Upper lobe of right lung (tissue), 1 donor: ENCODE results near the gene GPR143. TPM values are rescaled to one million over a fixed set of nuclear protein-coding genes. Genes with fewer than 3 reads are reported as not detected.
A peak's percentile ranks its signal among the peaks of the same experiment; 100 is the strongest.

Experiments used
- ATAC-seq: fragments of 200-7000 bp; cut with Tn5 transposase; one replicate; pipeline ENCODE4 v1.9.1; 2020; ENCODE audit warnings: mild to moderate bottlenecking, moderate library complexity
- DNase-seq: peaks from one replicate; pipeline ENCODE4 v3.0.0-alpha.2; 2020
- H3K27ac ChIP-seq: fragments of 200-600 bp; one replicate; pipeline ENCODE4 v1.8.0; 2022
- H3K27me3 ChIP-seq: fragments of 200-600 bp; one replicate; pipeline ENCODE4 v1.8.0; 2022; ENCODE audit warnings: mild to moderate bottlenecking
- H3K36me3 ChIP-seq: fragments of 200-600 bp; one replicate; pipeline ENCODE4 v1.8.0; 2022
- H3K4me1 ChIP-seq: fragments of 200-600 bp; one replicate; pipeline ENCODE4 v1.8.0; 2022
- H3K4me3 ChIP-seq: fragments of 200-600 bp; one replicate; pipeline ENCODE4 v1.8.0; 2022; ENCODE audit warnings: mild to moderate bottlenecking
- H3K9me3 ChIP-seq: fragments of 200-600 bp; one replicate; pipeline ENCODE4 v1.8.0; 2022
- CTCF ChIP-seq: fragments of 200-600 bp; IDR thresholded peaks from one replicate; pipeline ENCODE4 v1.8.0; 2022; ENCODE audit warnings: antibody characterized with exemption
- intact Hi-C: fragments of 100-400 bp; cut with DNase I; formaldehyde crosslinking; loops from one replicate; pipeline ENCODE4 v1.11.0; 2022
- total RNA-seq: library from RNA; stranded (reverse); fragmentation: NEBNext Ultra II Directional; extraction: Animal tissue kit (Norgen Biotek cat#: 25700); gene quantifications from one replicate; pipeline ENCODE4 v1.2.1, GENCODE V29; 2021
- donor health status: DM: no; HTN: yes; CAD: no; lungs with severe emphysema.

Gene GPR143
- total RNA-seq, 1 donor from 2014 or later = 1.6 TPM

DNA sequence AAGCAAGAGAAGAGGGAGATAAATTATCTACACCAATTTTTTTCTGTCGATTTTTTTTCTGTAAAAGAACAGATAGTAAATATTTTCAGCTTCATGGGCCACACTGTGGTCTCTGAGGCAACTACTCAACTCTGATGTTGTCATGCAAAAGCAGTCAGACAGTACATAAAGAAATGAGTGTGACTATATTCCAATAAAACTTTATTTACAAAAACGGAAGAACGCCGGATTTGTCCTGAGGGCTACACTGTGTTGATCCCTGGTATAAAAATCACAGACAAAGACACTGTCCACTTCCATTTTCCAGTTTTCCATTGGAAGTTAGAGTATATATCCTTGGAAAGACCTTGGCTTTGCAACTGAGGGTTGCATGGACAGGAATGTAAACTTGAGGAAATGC lies 18.0 kb downstream of the GPR143 start:
- intact Hi-C loops = no loop called here
- Histone ChIP-seq H3K9me3 (no peaks in the 10 kb centered on the region), H3K4me3 (no peak overlapping the region), H3K4me1 (no peaks in the 10 kb centered on the region), H3K27ac (no peak overlapping the region), H3K27me3 (no peaks in the 10 kb centered on the region), H3K36me3 (no peaks in the 10 kb centered on the region)
- no peak for ATAC-seq
- no peak for TF ChIP-seq CTCF
- DNase-seq = no peak

DNA sequence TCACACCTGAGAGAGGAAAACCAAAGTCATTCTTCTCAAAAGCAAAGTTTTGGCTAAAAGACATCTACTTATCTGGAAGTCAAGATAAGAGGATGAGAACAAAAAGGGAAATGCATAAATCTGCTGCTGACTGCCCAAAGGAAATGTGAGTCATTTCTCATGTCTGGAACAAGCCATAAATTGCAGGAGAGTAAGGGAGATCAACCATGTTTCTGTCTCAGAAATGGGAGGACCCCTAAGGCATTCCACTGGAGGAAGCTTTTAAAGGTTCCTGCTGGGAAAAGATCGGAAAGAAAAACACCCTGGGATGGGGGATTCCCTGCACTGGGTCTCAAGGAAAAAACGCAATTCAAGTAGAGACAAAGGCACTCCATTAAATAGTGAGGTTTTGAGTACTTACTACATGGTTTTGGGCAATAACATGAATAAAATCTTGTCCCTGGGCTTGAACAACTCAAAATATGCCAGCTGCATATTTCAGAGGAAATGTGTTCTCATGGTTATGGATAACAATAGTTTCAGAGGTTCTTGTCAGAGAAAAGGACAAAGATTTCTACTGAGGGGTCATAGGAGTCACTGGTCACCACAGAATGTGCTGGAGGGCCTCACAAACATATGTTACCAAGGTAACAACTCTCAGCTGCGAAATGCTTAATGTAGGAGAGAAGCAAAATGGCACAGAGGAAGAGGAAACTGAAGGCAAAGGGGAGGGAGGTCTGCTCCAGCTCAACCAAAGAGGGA lies 19.3 kb downstream of the GPR143 start:
- Histone ChIP-seq H3K27ac (peak overlapping the region; percentile 24), H3K9me3 (no peaks in the 10 kb centered on the region), H3K36me3 (no peaks in the 10 kb centered on the region), H3K4me1 (no peaks in the 10 kb centered on the region), H3K27me3 (no peaks in the 10 kb centered on the region), H3K4me3 (no peak overlapping the region)
- no peak for TF ChIP-seq CTCF
- DNase-seq (no peak), ATAC-seq (no peak)
- intact Hi-C loops = no loop called here

DNA sequence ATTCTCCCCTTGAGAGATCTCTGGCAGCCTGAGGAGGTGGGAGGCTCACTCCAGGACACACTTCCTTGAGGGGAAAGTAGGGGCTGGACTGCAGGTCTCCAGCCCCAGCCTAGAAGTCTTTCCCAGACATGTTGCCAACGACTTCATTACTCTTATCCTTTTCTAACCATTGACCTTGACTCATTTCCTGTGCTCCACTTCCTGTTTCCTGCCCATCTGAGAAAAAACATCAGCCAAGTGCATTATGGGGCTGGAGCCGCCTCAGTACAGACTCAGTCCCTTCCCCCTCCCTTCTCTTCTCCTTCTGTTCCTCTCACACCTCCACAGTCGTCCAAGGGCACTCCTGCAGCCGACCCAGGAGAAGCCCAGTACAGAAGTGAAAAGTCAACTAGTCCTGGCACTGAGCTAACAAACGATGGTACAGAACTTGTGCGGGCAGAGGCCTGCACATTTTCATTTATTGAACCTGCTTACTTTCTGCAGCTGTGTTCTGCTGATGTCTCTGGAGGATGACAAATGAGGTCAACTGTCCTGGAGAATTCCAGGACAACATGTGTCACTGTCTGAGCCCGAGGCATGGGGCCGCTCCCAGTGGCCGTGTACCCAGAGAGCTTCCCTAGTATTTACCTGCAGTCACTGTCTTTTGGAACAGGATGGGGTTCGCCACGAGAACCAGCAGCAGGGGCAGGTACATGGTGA lies 20.1 kb downstream of the GPR143 start:
- peak; percentile 45 for ATAC-seq
- Histone ChIP-seq H3K27ac (peak overlapping the region; percentile 24), H3K4me1 (no peaks in the 10 kb centered on the region), H3K9me3 (no peaks in the 10 kb centered on the region), H3K27me3 (no peaks in the 10 kb centered on the region), H3K36me3 (no peaks in the 10 kb centered on the region), H3K4me3 (no peak overlapping the region)
- intact Hi-C loops = no loop called here
- TF ChIP-seq CTCF = no peak
- DNase-seq = no peak

DNA sequence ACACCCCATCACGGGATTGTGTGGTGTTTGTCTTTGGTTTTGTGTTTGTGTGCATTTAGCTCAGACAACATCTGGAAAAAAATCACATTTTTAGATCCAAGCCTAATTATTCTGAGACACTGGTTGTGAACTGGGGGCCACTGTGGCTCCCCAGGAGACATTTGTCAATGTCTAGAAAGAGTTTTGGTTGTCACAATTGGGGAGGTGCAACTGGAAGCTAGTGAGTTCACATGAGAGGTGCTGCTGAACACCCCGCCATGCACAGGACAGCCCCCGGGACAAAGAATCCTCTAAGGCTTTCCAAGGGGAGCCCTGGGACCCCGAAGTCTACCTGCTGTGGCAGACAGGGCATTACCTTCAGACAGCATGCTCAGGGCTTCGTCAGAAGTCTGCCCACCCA lies 26.5 kb downstream of the GPR143 start:
- no peaks in the 10 kb centered on the region for H3K4me1 ChIP-seq
- H3K27me3 ChIP-seq = no peaks in the 10 kb centered on the region
- DNase-seq (no peak), ATAC-seq (no peak)
- H3K4me3 ChIP-seq = no peak overlapping the region
- intact Hi-C loops = no loop called here
- H3K36me3 ChIP-seq = no peaks in the 10 kb centered on the region
- no peaks in the 10 kb centered on the region for H3K9me3 ChIP-seq
- no peak for TF ChIP-seq CTCF
- no peak overlapping the region for H3K27ac ChIP-seq

DNA sequence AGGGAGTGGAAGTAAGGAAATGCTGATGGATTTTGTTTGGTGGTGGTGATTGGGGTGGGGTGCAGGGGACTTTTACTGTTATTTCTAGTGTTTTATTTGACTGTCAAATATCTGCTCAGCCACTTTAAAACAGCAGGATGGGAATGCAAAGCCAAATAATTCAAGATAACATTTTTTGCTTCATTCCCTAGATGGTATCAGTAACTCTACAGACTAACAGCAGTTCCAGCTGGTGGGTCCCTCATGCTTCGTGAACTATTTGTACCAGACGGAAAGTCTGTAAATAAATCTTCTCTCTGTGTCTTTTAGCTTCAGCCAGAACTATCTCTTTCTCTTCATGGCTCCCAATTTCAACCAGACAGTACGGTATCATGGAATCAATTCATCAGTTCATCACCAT lies 27.5 kb downstream of the GPR143 start:
- no peak for TF ChIP-seq CTCF
- Histone ChIP-seq H3K27ac (no peak overlapping the region), H3K36me3 (no peaks in the 10 kb centered on the region), H3K27me3 (no peaks in the 10 kb centered on the region), H3K4me1 (no peaks in the 10 kb centered on the region), H3K9me3 (no peaks in the 10 kb centered on the region), H3K4me3 (no peak overlapping the region)
- ATAC-seq (no peak), DNase-seq (no peak)
- intact Hi-C loops = no loop called here
